OCI-LY3 (cell line): Measurements from ENCODE around the gene CSF3.

ENCODE experiments used
- EZH2phosphoT487 ChIP-seq: fragments of 200-600 bp; shearing (Covaris generic); IDR thresholded peaks from 2 replicates; pipeline ENCODE4 v1.6.1; 2018; ENCODE audit warnings: antibody characterized with exemption, mixed run types, low read depth
- TF ChIP-seq, protein P1 (sequence below): fragments of 200-600, 300-600 bp; sonication (generic); IDR thresholded peaks from 2 replicates; pipeline ENCODE4 v1.5.1; 2014; ENCODE audit warnings: antibody characterized with exemption, low read length, low read depth

DNA sequence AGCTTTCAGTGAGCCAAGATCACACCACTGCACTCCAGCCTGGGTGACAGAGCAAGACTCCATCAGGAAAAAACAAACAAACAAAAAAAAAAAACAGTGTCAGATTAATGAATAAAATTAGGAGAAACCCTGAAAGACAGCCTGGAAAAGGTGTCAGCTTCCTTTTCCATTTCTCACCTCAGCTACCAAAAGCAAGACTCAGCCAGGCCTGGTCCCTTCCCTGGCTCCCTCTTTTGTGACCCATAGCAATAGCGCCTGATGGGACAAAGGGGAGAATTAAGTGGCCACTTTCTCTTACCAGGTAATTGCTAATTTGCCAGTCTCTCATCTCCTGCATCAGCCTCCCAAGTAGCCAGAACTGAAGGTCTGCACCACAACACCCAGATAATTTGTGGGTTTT, 43.6 kb downstream of the CSF3 start:
- TF ChIP-seq EZH2phosphoT487: no peak
- TF ChIP-seq, protein P1, sequence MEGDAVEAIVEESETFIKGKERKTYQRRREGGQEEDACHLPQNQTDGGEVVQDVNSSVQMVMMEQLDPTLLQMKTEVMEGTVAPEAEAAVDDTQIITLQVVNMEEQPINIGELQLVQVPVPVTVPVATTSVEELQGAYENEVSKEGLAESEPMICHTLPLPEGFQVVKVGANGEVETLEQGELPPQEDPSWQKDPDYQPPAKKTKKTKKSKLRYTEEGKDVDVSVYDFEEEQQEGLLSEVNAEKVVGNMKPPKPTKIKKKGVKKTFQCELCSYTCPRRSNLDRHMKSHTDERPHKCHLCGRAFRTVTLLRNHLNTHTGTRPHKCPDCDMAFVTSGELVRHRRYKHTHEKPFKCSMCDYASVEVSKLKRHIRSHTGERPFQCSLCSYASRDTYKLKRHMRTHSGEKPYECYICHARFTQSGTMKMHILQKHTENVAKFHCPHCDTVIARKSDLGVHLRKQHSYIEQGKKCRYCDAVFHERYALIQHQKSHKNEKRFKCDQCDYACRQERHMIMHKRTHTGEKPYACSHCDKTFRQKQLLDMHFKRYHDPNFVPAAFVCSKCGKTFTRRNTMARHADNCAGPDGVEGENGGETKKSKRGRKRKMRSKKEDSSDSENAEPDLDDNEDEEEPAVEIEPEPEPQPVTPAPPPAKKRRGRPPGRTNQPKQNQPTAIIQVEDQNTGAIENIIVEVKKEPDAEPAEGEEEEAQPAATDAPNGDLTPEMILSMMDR: no peak
